Stimulated activated CD4-positive, alpha-beta T cell treated with anti-CD3 and anti-CD28 coated beads, Interleukin-4, amount 100 ng/mL, for 48 hours (primary cell): Measurements from ENCODE around the gene ARID3A.
A peak's percentile ranks its signal among the peaks of the same experiment; 100 is the strongest.

Experiments used
- DNase-seq, 2 donors: peaks; one replicate each; pipeline ENCODE4 v3.0.0-alpha.2; 2020; ENCODE audit warnings: low read depth in 2 of 2

Gene ARID3A

GRCh38 chr19:962683-963400 lies 37.0 kb downstream of the ARID3A start:
- DNase-seq = no peak

DNA sequence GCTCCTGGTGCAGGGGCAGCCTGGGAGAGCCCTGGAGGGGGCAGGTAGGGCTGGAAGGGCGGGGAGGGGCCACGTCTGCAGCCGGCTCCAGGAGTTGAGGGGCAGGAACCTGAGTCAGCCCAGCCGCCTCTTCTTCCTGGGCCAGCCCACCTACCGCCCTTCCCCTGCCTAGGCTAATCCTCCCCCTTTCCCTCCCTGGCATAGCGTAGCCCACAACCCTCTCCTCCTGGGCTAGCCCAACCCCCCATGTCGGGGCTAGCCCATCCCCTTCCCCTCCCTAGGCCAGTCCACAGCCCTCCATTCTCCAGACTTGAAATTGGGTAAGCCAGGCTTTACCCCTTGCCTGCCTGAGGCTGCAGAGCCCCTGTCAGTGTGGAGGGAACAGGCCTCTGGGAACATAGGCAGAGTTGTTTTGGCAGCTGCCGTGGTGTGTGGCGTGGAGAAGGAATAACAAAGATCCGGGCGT lies 37.7 kb downstream of the ARID3A start:
- DNase-seq = no peak

- no peak for DNase-seq
These were observed 38.3 kb downstream of the ARID3A start for GRCh38 chr19:964116-964520.

DNA sequence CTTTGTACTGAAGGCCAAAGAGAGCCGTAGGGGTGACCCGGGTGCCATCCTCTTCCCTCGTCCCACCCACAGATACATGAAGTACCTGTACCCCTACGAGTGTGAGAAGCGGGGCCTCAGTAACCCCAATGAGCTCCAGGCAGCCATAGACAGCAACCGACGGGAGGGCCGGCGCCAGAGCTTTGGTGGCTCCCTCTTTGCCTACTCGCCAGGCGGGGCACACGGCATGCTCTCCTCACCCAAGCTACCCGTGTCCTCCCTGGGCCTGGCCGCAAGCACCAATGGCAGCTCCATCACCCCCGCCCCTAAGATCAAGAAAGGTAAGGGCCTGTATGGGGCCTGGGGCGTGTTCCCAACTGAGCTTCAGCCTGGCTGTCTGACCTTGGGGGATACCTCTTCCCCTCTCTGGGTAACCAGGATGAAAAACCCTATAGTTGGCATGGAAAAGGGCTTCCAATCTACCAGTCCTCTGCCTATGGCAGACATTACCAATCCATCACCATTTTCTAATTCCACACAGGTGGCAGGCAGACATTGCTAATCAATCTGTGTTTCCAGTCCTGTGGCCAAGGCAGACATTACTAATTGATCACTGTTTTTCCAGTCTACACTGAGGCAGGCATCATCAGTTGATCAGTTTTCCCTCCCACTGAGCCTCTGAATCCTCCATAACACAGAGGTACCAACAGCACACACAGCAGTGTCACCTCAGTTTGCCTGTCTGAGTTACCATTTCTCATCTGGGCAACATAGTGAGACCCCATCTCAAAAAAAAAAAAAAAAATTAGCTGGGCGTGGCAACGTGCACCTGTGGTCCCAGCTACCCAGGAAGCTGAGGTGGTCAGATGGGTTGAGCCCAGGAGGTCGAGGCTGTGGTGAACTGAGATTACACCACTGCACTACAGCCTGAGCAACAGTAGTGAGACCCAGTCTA lies 39.2 kb downstream of the ARID3A start:
- DNase-seq = no peak

- no peak for DNase-seq
These were observed 40.8 kb downstream of the ARID3A start for GRCh38 chr19:966485-967088.

GRCh38 chr19:970695-971094 lies 44.9 kb downstream of the ARID3A start:
- peak in 1 of 2 donors; percentile 18 for DNase-seq

GRCh38 chr19:971795-972194 lies 46.0 kb downstream of the ARID3A start:
- DNase-seq = no peak

GRCh38 chr19:972281-972680 lies 46.4 kb downstream of the ARID3A start:
- DNase-seq = no peak

- DNase-seq = no peak
These were observed 48.1 kb downstream of the ARID3A start for GRCh38 chr19:973726-974563.

- no peak for DNase-seq
These were observed 48.9 kb downstream of the ARID3A start for GRCh38 chr19:974564-975257.

DNA sequence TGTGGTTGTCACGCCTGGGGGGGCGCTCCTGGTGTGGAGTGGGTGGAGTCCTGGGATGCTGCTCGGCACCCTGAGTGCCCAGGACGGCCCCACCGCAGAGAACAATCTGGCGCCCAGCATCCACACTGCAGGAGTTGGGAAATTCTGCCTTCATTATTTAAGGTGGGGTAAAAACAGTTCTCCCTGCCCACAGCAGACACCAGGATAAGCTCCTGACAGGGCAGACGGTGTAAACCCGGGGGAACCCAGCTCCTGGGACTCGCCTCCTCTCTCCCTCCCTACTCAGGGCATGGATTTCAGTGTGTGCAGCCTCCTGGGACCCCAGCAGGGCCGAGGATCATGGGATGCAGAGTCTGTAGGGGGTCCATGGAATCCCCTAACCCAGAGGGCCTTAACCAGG lies 50.6 kb downstream of the ARID3A start:
- DNase-seq = no peak

DNA sequence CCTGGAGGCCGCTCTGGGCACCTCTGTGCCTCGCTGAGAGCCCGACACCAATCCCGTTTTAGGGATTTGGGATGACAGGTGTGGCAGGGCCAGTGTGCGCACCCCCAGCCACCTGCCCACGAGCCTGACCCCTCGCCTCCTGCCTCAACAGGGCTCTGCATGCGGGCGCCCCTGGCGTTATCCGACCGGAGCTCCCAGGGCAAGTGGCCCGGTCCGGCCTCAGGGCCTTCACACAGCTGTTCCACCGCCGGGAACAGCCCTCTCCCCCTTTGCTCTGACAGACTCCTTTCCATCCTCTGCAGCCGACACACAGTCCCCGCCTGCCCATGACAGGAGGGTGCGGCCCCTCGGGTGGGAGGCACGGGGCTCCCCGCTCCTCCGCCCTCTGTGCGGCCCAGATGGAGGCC lies 51.2 kb downstream of the ARID3A start:
- DNase-seq = no peak

DNA sequence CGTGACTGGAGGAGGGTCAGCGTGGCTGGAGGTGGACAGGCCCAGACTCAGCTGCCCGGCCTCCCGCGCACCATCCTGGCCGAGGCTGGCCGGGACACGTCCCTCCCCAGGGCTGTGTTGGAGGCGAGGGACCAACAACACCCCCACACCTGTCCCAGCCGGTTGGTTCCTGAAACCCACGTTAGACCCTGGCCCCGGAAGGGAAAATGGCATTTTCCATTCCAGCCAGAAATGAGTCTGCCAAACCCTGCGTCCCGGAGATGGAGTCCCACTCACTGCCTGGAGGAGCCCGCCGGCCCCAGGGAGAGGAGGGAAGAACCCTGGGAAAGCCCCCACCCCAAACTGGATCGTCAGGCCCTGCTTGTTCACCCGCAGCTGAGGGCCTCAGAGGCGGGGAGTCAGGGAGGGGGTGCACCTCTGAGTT lies 53.5 kb downstream of the ARID3A start:
- no peak for DNase-seq

DNA sequence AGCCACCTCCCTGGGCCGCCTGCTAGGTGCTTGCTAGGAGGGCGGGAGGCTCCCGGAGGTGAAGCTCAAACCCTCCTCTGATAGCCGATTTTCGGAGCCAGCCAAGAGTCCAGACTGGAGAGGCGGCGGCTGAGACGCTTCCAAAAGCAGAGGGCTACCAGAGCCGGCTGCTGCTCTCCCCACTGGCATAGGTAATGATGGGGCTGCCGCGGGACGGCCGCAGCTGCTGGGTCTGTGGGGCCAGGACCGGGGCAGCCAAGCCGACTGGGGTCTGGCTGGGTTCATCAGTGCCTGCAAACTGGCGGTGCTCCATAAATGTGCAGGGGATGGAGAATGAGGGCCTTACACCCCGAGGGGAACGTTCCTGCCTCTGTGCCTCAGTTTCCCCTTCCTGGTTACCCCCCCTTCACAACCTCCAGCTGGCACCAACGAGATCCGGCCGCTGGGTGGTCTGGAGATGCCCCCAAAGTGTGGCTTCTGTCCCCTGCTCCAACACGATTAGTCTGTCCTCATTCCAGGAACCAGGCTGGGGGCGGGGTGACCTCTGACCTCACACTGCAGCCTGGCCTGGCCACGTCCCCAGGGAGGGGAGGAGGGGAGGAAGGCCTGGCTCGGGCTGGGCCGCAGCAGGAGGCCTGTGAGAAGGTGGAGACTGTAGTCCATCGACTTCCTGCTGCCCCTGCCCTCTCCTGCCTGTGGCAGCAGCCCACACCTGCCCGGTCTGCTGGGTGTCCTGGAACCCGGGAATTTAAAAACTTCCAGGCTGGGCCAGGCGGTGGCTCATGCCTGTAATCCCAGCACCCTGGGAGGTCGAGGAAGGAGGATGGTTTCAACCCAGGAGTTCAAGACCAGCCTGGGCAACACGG lies 54.5 kb downstream of the ARID3A start:
- DNase-seq = no peak

DNA sequence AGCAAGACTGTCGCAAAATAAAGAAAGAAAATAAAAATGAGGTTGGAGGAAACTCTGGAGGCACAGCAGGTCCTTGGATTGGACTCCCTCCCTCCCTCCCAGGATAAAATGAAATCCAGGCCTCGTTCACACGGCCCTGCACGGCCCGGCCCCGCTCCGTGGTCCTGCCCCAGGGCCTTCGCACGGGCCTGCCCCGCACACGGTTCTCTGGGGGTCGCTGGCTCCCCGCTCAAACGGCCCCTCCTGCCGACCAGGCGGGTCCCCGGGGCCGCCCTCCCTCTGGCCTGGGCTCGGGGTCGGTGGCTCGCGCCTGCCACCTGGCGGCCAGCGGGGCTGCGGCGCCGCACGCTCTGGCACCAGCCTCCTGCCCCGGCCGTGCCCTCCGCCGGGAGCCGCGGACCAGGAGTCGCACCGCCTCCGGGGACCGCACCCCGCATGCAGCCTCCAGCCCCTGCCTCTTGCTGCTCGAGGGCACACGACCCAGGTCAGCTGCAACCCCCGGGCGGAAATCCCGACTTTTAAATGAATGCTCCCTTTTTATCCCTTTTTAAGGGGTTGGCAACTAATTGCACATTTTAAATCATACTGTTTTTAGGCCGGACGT lies 56.8 kb downstream of the ARID3A start:
- DNase-seq = peak; percentile 68 to 70

DNA sequence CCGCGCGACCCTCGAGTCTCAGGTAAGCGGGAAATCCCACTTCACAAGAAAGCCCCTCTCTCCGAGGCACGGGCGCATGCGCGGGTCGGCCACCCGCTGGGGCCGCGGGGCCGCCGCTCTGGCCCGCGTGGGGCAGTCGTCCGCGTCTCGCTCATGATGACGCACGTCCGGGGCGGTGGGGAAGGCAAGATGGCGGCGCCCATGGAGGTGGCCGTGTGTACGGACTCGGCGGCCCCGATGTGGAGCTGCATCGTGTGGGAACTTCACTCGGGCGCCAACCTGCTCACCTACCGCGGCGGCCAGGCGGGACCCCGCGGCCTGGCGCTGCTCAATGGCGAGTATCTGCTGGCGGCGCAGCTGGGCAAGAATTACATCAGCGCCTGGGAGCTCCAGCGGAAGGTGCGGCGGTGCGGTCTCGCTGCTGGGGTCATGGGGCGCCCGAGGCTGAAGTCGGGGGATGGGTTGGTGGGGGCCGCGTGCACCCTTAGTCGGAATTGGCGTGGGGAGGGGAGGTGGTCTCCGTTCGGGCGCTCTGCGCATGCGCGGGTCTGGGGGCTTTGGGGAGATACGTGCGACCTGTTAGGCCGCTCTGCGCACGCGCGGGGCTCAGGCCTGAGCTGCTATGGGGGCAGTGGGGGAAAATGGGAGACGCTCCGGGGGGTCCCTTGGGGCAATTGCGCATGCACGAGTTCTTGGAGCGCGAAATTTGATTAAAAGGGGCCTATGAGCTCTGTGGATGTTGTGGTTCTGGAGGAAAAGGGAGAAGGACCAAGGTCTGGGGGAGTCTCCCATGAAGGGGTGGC lies 58.5 kb downstream of the ARID3A start, which contains the start of gene WDR18:
TSS of gene WDR18 (plus strand) at position 181 of the 803 bp plus-strand sequence. CDS start at position 190, 9 bp downstream.
- DNase-seq = peak; percentile 88 to 90

DNA sequence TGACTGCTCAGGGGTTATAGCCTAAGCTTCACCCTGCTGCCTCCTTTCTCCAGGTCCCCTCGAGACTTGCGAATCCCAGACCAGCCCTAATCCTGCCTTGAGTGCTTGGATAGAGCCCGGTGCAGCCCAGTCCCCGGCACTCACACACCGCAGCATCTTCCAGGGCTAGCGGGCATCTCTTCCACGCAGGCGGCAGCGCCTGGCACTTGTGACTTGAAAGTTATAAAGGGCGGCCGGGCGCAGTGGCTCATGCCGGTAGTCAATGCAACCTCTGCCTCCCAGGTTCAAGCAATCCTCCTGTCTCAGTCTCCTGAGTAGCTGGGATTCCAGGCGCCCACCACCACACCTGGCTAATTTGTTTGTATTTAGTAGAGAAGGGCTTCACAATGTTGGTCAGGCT lies 60.2 kb downstream of the ARID3A start:
- DNase-seq = no peak

DNA sequence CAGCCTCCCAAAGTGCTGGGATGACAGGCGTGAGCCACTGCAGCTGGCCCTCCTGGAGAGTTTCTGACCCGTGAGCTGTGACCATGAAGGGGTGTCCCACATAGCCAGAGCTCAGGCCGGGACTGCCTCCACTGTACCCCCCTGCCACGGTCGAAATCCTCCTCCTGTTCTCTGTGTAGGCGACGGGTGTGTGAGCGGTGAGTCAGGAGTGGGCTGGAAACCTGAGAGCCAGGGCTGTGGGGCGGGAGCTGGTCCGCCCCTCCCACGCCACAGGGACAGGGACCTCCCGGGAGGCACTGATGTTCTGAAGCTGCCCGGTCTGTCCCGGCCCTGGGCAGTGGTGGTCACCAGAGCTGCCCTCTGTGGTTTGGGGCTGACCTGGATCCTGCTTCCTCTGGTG lies 62.2 kb downstream of the ARID3A start:
- no peak for DNase-seq
